ENCODE measurements around the gene MED1. TPM values are rescaled to one million over a fixed set of nuclear protein-coding genes. Genes with fewer than 3 reads are reported as not detected.

MED1 gene
- total RNA-seq, 6 experiments from 2014 or later = 9.7 to 14.1 (median 13.2) TPM

DNA sequence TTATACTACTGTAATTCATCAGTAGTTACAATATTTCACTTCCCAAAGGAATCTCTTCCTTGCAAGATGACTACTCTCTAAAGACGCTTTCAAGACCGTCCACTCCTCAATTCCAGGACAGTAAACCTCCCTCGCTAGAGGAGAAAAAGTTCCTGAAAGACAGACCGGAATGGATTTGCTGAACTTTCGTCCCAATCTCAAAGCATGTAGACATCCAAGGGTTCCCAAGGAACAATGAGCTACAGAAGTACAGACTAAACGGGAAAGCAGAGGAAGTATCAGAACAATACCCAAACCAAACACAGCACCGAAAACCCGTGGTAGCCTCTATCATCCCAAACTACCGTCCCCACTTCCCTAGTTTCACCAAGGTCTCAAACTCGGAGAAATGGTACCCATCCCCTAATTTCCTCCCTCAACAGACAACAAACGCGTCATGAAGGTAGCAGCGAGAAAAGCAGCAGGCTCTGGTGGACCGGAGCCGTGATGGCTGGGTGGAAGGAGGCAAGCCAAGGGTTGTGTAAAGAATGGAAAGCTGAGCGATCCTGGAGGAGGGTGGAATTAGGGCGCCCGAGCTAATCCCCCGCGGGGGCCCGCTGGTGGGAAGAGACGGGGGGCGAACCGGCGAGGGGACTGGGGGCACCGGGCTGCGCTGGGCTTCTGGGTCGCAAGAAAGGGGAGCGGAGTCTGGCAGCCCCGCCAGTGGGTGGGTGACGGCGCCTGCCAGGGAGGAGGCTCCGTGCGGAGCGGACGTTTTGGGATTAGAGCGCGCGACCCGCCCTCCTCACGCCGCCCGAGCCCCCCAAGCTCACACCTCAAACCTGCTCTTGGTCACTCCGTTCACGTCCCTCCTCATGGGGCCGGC, 50.3 kb downstream of the MED1 start:
- intact Hi-C loops (cut with DNase I) = no loop called here
- Histone ChIP-seq H3K4me3 (peak overlapping the region; percentile 85 to 99 (median 94)), H3K4me1 (peaks cover 0 to 11% (median 3%) of the 10 kb centered on the region in 4 donors), H3K27me3 (no peaks in the 10 kb centered on the region), H3K27ac (peak overlapping the region; percentile 74 to 92 (median 84)), H3K9me3 (no peaks in the 10 kb centered on the region), H3K36me3 (no peaks in the 10 kb centered on the region)
- peak in 1 of 3 donors; percentile 55 for DNase-seq
- peak; percentile 3 to 24 (median 15) for ATAC-seq
- no peak for TF ChIP-seq POLR2A (IDR thresholded peaks at IDR 0.05)
- WGBS (ENCODE audit: insufficient coverage, low coverage, low lambda C conversion rate, missing lambda C conversion rate) = 2% methylated on average over 25 of the region's 46 CpGs

DNA sequence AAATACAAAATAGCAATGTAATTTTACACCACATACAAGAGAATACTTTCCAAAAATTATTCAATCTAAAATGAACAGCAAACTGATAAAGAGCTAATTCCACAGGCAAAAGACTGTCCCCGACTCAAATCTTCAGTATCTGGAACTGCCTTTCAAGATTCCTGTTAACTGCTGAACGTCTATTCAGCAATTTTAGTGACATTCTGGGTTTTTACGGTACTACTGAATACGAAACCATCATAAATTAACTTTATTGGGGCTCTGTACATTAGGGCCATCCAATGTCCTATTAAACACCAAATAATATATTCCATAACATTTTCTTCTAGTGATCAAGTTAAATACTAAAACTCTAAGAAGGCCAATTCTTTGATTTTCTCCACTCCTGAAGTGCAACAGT, 51.3 kb downstream of the MED1 start:
- Histone ChIP-seq H3K27ac (no peak overlapping the region), H3K9me3 (no peaks in the 10 kb centered on the region), H3K27me3 (no peaks in the 10 kb centered on the region), H3K36me3 (no peaks in the 10 kb centered on the region), H3K4me3 (peak overlapping the region in 1 of 3 donors; percentile 94), H3K4me1 (peaks cover 0 to 11% (median 3%) of the 10 kb centered on the region in 4 donors)
- WGBS (ENCODE audit: insufficient coverage, low coverage, low lambda C conversion rate, missing lambda C conversion rate) = 51% methylated on average over 4 of the region's 4 CpGs
- DNase-seq = no peak
- intact Hi-C loops (cut with DNase I) = no loop called here
- TF ChIP-seq POLR2A (IDR thresholded peaks at IDR 0.05) = no peak
- TF ChIP-seq, protein P1, sequence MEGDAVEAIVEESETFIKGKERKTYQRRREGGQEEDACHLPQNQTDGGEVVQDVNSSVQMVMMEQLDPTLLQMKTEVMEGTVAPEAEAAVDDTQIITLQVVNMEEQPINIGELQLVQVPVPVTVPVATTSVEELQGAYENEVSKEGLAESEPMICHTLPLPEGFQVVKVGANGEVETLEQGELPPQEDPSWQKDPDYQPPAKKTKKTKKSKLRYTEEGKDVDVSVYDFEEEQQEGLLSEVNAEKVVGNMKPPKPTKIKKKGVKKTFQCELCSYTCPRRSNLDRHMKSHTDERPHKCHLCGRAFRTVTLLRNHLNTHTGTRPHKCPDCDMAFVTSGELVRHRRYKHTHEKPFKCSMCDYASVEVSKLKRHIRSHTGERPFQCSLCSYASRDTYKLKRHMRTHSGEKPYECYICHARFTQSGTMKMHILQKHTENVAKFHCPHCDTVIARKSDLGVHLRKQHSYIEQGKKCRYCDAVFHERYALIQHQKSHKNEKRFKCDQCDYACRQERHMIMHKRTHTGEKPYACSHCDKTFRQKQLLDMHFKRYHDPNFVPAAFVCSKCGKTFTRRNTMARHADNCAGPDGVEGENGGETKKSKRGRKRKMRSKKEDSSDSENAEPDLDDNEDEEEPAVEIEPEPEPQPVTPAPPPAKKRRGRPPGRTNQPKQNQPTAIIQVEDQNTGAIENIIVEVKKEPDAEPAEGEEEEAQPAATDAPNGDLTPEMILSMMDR (IDR thresholded peaks at IDR 0.05) = no peak
- no peak for ATAC-seq

DNA sequence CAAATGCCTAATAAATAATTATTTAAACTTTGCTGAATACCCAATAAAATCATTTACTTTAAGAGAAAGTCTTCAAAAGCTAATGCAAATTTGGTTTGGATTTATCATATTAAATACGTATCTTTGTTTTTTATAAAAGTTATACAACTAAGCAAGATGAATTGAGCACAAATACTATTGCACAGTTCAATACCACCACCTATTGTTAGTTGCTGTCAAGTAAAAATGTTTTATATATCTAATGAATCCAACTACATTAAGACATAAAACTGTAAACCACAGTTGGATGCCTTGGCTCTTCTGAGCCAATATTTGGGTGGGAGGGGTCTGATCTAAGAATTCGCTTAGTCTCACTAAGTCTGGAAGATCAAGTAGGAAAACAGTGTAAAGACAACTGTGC, 57.3 kb downstream of the MED1 start:
- no peak for DNase-seq
- no peak for TF ChIP-seq POLR2A (IDR thresholded peaks at IDR 0.05)
- TF ChIP-seq, protein P1 (IDR thresholded peaks at IDR 0.05) = peak; percentile 11 to 14 (median 13)
- no peaks in the 10 kb centered on the region for H3K4me1 ChIP-seq
- 70% methylated on average over 2 of the region's 2 CpGs for WGBS (ENCODE audit: insufficient coverage, low coverage, low lambda C conversion rate, missing lambda C conversion rate)
- no peak overlapping the region for H3K4me3 ChIP-seq
- H3K36me3 ChIP-seq = no peaks in the 10 kb centered on the region
- no peak for ATAC-seq
- no peak overlapping the region for H3K27ac ChIP-seq
- no peaks in the 10 kb centered on the region for H3K9me3 ChIP-seq
- H3K27me3 ChIP-seq = no peaks in the 10 kb centered on the region
- intact Hi-C loops (cut with DNase I) = no loop called here

DNA sequence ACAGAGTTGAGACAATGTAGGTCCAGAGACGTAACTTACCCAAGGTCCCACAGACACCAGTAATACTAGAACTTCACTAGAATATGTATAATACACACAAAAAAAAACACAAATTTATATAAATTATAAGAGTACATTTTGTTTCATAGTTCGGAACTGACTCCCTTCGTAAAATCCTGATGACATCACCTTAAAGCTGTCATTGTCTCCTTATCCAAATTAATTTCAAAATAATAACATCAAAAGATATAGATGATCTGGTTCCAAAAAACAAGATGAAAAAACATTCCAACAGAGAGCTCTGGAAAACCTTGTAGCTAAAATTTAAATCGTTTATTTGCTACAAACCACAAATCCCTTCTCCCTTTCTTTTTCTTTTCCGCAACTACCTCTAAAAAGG, 59.6 kb downstream of the MED1 start:
- TF ChIP-seq, protein P1 (IDR thresholded peaks at IDR 0.05) = no peak
- no peak for TF ChIP-seq POLR2A (IDR thresholded peaks at IDR 0.05)
- Histone ChIP-seq H3K4me1 (no peaks in the 10 kb centered on the region), H3K9me3 (no peaks in the 10 kb centered on the region), H3K27ac (no peak overlapping the region), H3K4me3 (no peak overlapping the region), H3K36me3 (peaks cover 0 to 12% (median under 1%) of the 10 kb centered on the region in 4 donors), H3K27me3 (no peaks in the 10 kb centered on the region)
- ATAC-seq (no peak), DNase-seq (no peak)
- 81% methylated on average over 5 of the region's 5 CpGs for WGBS (ENCODE audit: insufficient coverage, low coverage, low lambda C conversion rate, missing lambda C conversion rate)
- intact Hi-C loops (cut with DNase I) = no loop called here

DNA sequence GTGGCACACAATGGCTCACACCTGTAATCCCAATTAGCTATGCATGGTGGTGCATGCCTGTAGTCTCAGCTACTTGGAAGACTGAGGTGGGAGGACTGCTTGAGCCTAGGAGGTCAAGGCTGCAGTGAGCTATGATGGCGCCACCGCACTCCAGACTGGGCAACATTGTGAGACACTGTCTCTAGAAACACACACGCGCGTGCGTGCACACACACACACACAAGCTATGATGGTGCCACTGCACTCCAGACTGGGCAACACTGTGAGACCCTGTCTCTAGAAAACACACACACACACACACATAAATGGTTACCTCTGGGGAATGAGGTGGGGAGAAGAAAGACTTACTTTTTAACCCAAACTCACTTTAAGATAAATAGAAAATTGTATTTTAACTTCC, 66.0 kb downstream of the MED1 start:
- Histone ChIP-seq H3K4me3 (no peak overlapping the region), H3K4me1 (no peaks in the 10 kb centered on the region), H3K27me3 (no peaks in the 10 kb centered on the region), H3K9me3 (no peaks in the 10 kb centered on the region), H3K36me3 (peaks cover 0 to 12% (median under 1%) of the 10 kb centered on the region in 4 donors), H3K27ac (no peak overlapping the region)
- DNase-seq (no peak), ATAC-seq (no peak)
- WGBS (ENCODE audit: insufficient coverage, low coverage, low lambda C conversion rate, missing lambda C conversion rate) = 100% methylated on average over 3 of the region's 6 CpGs
- no peak for TF ChIP-seq POLR2A (IDR thresholded peaks at IDR 0.05)
- TF ChIP-seq, protein P1 (IDR thresholded peaks at IDR 0.05) = no peak
- intact Hi-C loops (cut with DNase I) = no loop called here

All from right lobe of liver (tissue), 6 donors.